Spinal cord (tissue), 10 donors: ENCODE results near the gene CYP1A2. TPM values are rescaled to one million over a fixed set of nuclear protein-coding genes. Genes with fewer than 3 reads are reported as not detected.
"Not testable (repeated sequence)": the region's sequence is repeated elsewhere in the genome, so short reads cannot be mapped to it uniquely, and the experiment has no call there.

Experiments used
- DNase-seq, 6 donors: peaks; one replicate each; pipeline versions ENCODE4 v3.0.0 to v3.0.0-alpha.2; 2013 to 2015; ENCODE audit warnings: low spot score in 6 of 6, low read depth in 4 of 6
- H3K27ac ChIP-seq: one replicate; pipeline ENCODE4 v1.5.1; 2013; ENCODE audit warnings: low read depth, low read length, control low read depth
- H3K27me3 ChIP-seq: one replicate; pipeline ENCODE4 v1.6.1; 2013; ENCODE audit warnings: low read length; ENCODE audit not compliant: control insufficient read depth, insufficient read depth
- H3K36me3 ChIP-seq: one replicate; pipeline ENCODE4 v1.6.1; 2013; ENCODE audit warnings: low read length; ENCODE audit not compliant: control insufficient read depth, insufficient read depth
- H3K4me1 ChIP-seq: one replicate; pipeline ENCODE4 v1.6.1; 2013; ENCODE audit warnings: low read length; ENCODE audit not compliant: control insufficient read depth, insufficient read depth
- H3K4me3 ChIP-seq: one replicate; pipeline ENCODE4 v1.5.1; 2013; ENCODE audit warnings: low read depth, low read length, control low read depth
- H3K9me3 ChIP-seq: one replicate; pipeline ENCODE4 v1.6.1; 2013; ENCODE audit warnings: low read length; ENCODE audit not compliant: control insufficient read depth, insufficient read depth
- WGBS: methylation state at CpG from one replicate; pipeline ENCODE4 v1.1.5; 2013; ENCODE audit warnings: missing lambda C conversion rate; ENCODE audit not compliant: insufficient coverage; 5-methylcytosine and 5-hydroxymethylcytosine counted together
- polyA plus RNA-seq, 2 donors: library from polyadenylated mRNA; unstranded; fragments of 120-200 nt; gene quantifications; one replicate each; pipeline ENCODE4 v1.2.1, GENCODE V29; 2013; ENCODE audit not compliant: insufficient read length in 2 of 2
- total RNA-seq, 2 donors: library from RNA; depleted of rRNA in 1 of 2; stranded (reverse); fragments of 120-200 nt in 1 of 2; fragments of >200 nt in 1 of 2; gene quantifications; one replicate each; pipeline versions ENCODE4 v1.2.3 to v1.2.4, GENCODE V29; 2013 to 2014
- donor health status: healthy.

The CYP1A2 gene
- total and polyA plus RNA-seq, 4 donors = 0.29 TPM; not detected in 3

- Histone ChIP-seq H3K9me3 (no peaks in the 10 kb centered on the region), H3K4me1 (peaks cover 67% of the 10 kb centered on the region), H3K27ac (peak within 1 kb of the TSS; percentile 1), H3K36me3 (peaks cover 14% of the 10 kb centered on the region), H3K27me3 (no peaks in the 10 kb centered on the region), H3K4me3 (peak within 1 kb of the TSS; percentile 63)
- DNase-seq = peak in 5 of 6 donors; percentile 38 to 93 (median 68)
- WGBS = 0% methylated on average over 71 of the region's 74 CpGs
Measured at GRCh38 chr15:74781431-74782258, 33.0 kb downstream of the CYP1A2 start, which contains the start of gene CSK. Gene CSK (plus strand): TSS chr15:74782080. CDS start chr15:74798298, 16,218 bp downstream.

- H3K27ac ChIP-seq = peak overlapping the region; percentile 1
- no peaks in the 10 kb centered on the region for H3K9me3 ChIP-seq
- no peaks in the 10 kb centered on the region for H3K27me3 ChIP-seq
- peak in 2 of 6 donors; percentile 46 to 50 for DNase-seq
- H3K4me1 ChIP-seq = peaks cover 67% of the 10 kb centered on the region
- peak overlapping the region; percentile 63 for H3K4me3 ChIP-seq
- WGBS = 0% methylated on average over 38 of the region's 72 CpGs
- peaks cover 16% of the 10 kb centered on the region for H3K36me3 ChIP-seq
Measured at GRCh38 chr15:74782259-74783071, 33.8 kb downstream of the CYP1A2 start.

- DNase-seq = no peak
- H3K36me3 ChIP-seq = peaks cover 22% of the 10 kb centered on the region
- peak overlapping the region; percentile 1 for H3K27ac ChIP-seq
- no peaks in the 10 kb centered on the region for H3K27me3 ChIP-seq
- peaks cover 69% of the 10 kb centered on the region for H3K4me1 ChIP-seq
- 15% methylated on average over 12 of the region's 13 CpGs for WGBS
- no peaks in the 10 kb centered on the region for H3K9me3 ChIP-seq
- peak overlapping the region; percentile 63 for H3K4me3 ChIP-seq
Measured at GRCh38 chr15:74783072-74783807, 34.6 kb downstream of the CYP1A2 start.

- no peaks in the 10 kb centered on the region for H3K9me3 ChIP-seq
- H3K4me3 ChIP-seq = peak overlapping the region; percentile 63
- H3K4me1 ChIP-seq = peaks cover 74% of the 10 kb centered on the region
- peaks cover 23% of the 10 kb centered on the region for H3K36me3 ChIP-seq
- no peak for DNase-seq
- H3K27me3 ChIP-seq = no peaks in the 10 kb centered on the region
- H3K27ac ChIP-seq = no peak overlapping the region
- 37% methylated on average over 3 of the region's 3 CpGs for WGBS
Measured at GRCh38 chr15:74783808-74784175, 35.1 kb downstream of the CYP1A2 start.

GRCh38 chr15:74784426-74785193 lies 36.0 kb downstream of the CYP1A2 start:
- H3K4me3 ChIP-seq = no peak overlapping the region
- H3K9me3 ChIP-seq = no peaks in the 10 kb centered on the region
- no peak for DNase-seq
- H3K27ac ChIP-seq = no peak overlapping the region
- H3K27me3 ChIP-seq = no peaks in the 10 kb centered on the region
- H3K36me3 ChIP-seq = peaks cover 32% of the 10 kb centered on the region
- peaks cover 82% of the 10 kb centered on the region for H3K4me1 ChIP-seq
- 60% methylated on average over 5 of the region's 8 CpGs for WGBS

GRCh38 chr15:74785194-74786032 lies 36.8 kb downstream of the CYP1A2 start:
- Histone ChIP-seq H3K27ac (no peak overlapping the region), H3K4me1 (peaks cover 90% of the 10 kb centered on the region), H3K36me3 (peaks cover 40% of the 10 kb centered on the region), H3K27me3 (no peaks in the 10 kb centered on the region), H3K4me3 (no peak overlapping the region), H3K9me3 (no peaks in the 10 kb centered on the region)
- 83% methylated on average over 9 of the region's 13 CpGs for WGBS
- no peak for DNase-seq

GRCh38 chr15:74786081-74786480 lies 37.4 kb downstream of the CYP1A2 start:
- not testable (repeated sequence) for H3K27me3 ChIP-seq, H3K27ac ChIP-seq, H3K9me3 ChIP-seq, DNase-seq, H3K4me3 ChIP-seq
- 79% methylated on average over 9 of the region's 12 CpGs for WGBS
- H3K36me3 ChIP-seq = peaks cover 43% of the 10 kb centered on the region
- peaks cover 87% of the 10 kb centered on the region for H3K4me1 ChIP-seq

GRCh38 chr15:74786551-74787165 lies 38.0 kb downstream of the CYP1A2 start:
- DNase-seq = no peak
- Histone ChIP-seq H3K36me3 (peaks cover 43% of the 10 kb centered on the region), H3K9me3 (no peaks in the 10 kb centered on the region), H3K27me3 (no peaks in the 10 kb centered on the region), H3K27ac (no peak overlapping the region), H3K4me3 (no peak overlapping the region), H3K4me1 (peaks cover 83% of the 10 kb centered on the region)
- WGBS = 84% methylated on average over 2 of the region's 7 CpGs
